Measurements from ENCODE around the gene HIPK2.

HIPK2 gene

GRCh38 chr7:139597028-139597427 lies 180.8 kb downstream of the HIPK2 start:
- ChIA-PET POLR2A (no interaction called here), CTCF (no interaction called here)
- DNase-seq (ENCODE audit: extremely low spot score) = no peak

GRCh38 chr7:139596626-139597025 lies 181.2 kb downstream of the HIPK2 start:
- CTCF ChIA-PET = no interaction called here
- TF ChIP-seq CTBP1 (IDR thresholded peaks at IDR 0.05; ENCODE audit: borderline replicate concordance) (no peak), BHLHE40 (IDR thresholded peaks at IDR 0.05; ENCODE audit: borderline replicate concordance) (no peak), PKNOX1 (IDR thresholded peaks at IDR 0.05) (no peak), ZNF384 (IDR thresholded peaks at IDR 0.05) (no peak), L3MBTL2 (conservative IDR thresholded peaks at IDR 0.05) (no peak), TARDBP (IDR thresholded peaks at IDR 0.05) (no peak), HDGF (IDR thresholded peaks at IDR 0.05; ENCODE audit: borderline replicate concordance) (no peak), SUZ12 (IDR thresholded peaks at IDR 0.05) (no peak), SP1 (IDR thresholded peaks at IDR 0.05) (no peak), ARNT (IDR thresholded peaks at IDR 0.05) (no peak), FOXK2 (IDR thresholded peaks at IDR 0.05) (no peak), FOXA1 (IDR thresholded peaks at IDR 0.05) (no peak), ELF4 (IDR thresholded peaks at IDR 0.05) (no peak), NFRKB (IDR thresholded peaks at IDR 0.05) (no peak), LEF1 (IDR thresholded peaks at IDR 0.05; ENCODE audit: borderline replicate concordance) (no peak), FOXM1 (IDR thresholded peaks at IDR 0.05; ENCODE audit: borderline replicate concordance) (no peak)

More at GRCh38 chr7:139597028-139597427, 180.8 kb downstream of the HIPK2 start:
- no peak for TF ChIP-seq HDGF (IDR thresholded peaks at IDR 0.05; ENCODE audit: borderline replicate concordance)
- no peak for TF ChIP-seq ELF4 (IDR thresholded peaks at IDR 0.05)
- TF ChIP-seq SUZ12 (IDR thresholded peaks at IDR 0.05) = no peak
- no peak for TF ChIP-seq SP1 (IDR thresholded peaks at IDR 0.05)
- no peak for TF ChIP-seq CTBP1 (IDR thresholded peaks at IDR 0.05; ENCODE audit: borderline replicate concordance)
- TF ChIP-seq NFRKB (IDR thresholded peaks at IDR 0.05) = no peak
- TF ChIP-seq ZNF384 (IDR thresholded peaks at IDR 0.05) = no peak
- TF ChIP-seq PKNOX1 (IDR thresholded peaks at IDR 0.05) = no peak
- TF ChIP-seq ARNT (IDR thresholded peaks at IDR 0.05) = no peak
- no peak for TF ChIP-seq LEF1 (IDR thresholded peaks at IDR 0.05; ENCODE audit: borderline replicate concordance)
- TF ChIP-seq BHLHE40 (IDR thresholded peaks at IDR 0.05; ENCODE audit: borderline replicate concordance) = no peak
- TF ChIP-seq TARDBP (IDR thresholded peaks at IDR 0.05) = no peak
- no peak for TF ChIP-seq FOXK2 (IDR thresholded peaks at IDR 0.05)
- no peak for TF ChIP-seq FOXA1 (IDR thresholded peaks at IDR 0.05)
- no peak for TF ChIP-seq FOXM1 (IDR thresholded peaks at IDR 0.05; ENCODE audit: borderline replicate concordance)
- TF ChIP-seq L3MBTL2 (conservative IDR thresholded peaks at IDR 0.05) = no peak

GRCh38 chr7:139595806-139596205 lies 182.0 kb downstream of the HIPK2 start:
- no peak for DNase-seq (ENCODE audit: extremely low spot score)
- TF ChIP-seq CTBP1 (IDR thresholded peaks at IDR 0.05; ENCODE audit: borderline replicate concordance) (no peak), BHLHE40 (IDR thresholded peaks at IDR 0.05; ENCODE audit: borderline replicate concordance) (no peak), ZNF384 (IDR thresholded peaks at IDR 0.05) (no peak), ELF4 (IDR thresholded peaks at IDR 0.05) (no peak), FOXK2 (IDR thresholded peaks at IDR 0.05) (no peak), LEF1 (IDR thresholded peaks at IDR 0.05; ENCODE audit: borderline replicate concordance) (no peak), FOXM1 (IDR thresholded peaks at IDR 0.05; ENCODE audit: borderline replicate concordance) (no peak), SUZ12 (IDR thresholded peaks at IDR 0.05) (no peak), HDGF (IDR thresholded peaks at IDR 0.05; ENCODE audit: borderline replicate concordance) (no peak), FOXA1 (IDR thresholded peaks at IDR 0.05) (no peak)
- POLR2A ChIA-PET = no interaction called here
- CTCF ChIA-PET = no interaction called here

More at GRCh38 chr7:139596626-139597025, 181.2 kb downstream of the HIPK2 start:
- POLR2A ChIA-PET = no interaction called here
- DNase-seq (ENCODE audit: extremely low spot score) = no peak

- ChIA-PET CTCF (interaction anchor here (0.7 kb wide), 1 partner anchor 730 kb away, joined by 3 read pairs; no protein-coding TSS in a partner anchor), POLR2A (no interaction called here)
- TF ChIP-seq TARDBP (IDR thresholded peaks at IDR 0.05) = no peak
- TF ChIP-seq FOXK2 (IDR thresholded peaks at IDR 0.05) = no peak
- no peak for TF ChIP-seq ARNT (IDR thresholded peaks at IDR 0.05)
- no peak for TF ChIP-seq FOXA1 (IDR thresholded peaks at IDR 0.05)
- TF ChIP-seq LEF1 (IDR thresholded peaks at IDR 0.05; ENCODE audit: borderline replicate concordance) = no peak
- no peak for TF ChIP-seq NFRKB (IDR thresholded peaks at IDR 0.05)
- TF ChIP-seq HDGF (IDR thresholded peaks at IDR 0.05; ENCODE audit: borderline replicate concordance) = no peak
- no peak for TF ChIP-seq PKNOX1 (IDR thresholded peaks at IDR 0.05)
- TF ChIP-seq FOXM1 (IDR thresholded peaks at IDR 0.05; ENCODE audit: borderline replicate concordance) = no peak
- TF ChIP-seq CTBP1 (IDR thresholded peaks at IDR 0.05; ENCODE audit: borderline replicate concordance) = no peak
- no peak for DNase-seq (ENCODE audit: extremely low spot score)
Measured at GRCh38 chr7:139594911-139595476, 182.8 kb downstream of the HIPK2 start.

GRCh38 chr7:139594090-139594489 lies 183.7 kb downstream of the HIPK2 start:
- ChIA-PET POLR2A (no interaction called here), CTCF (interaction anchor here (0.6 to 0.7 kb wide), 2 partner anchors 250 to 731 kb away, joined by 3 read pairs; no protein-coding TSS in a partner anchor)
- TF ChIP-seq FOXK2 (IDR thresholded peaks at IDR 0.05) = no peak
- TF ChIP-seq FOXM1 (IDR thresholded peaks at IDR 0.05; ENCODE audit: borderline replicate concordance) = no peak
- TF ChIP-seq ZNF384 (IDR thresholded peaks at IDR 0.05) = no peak
- no peak for TF ChIP-seq HDGF (IDR thresholded peaks at IDR 0.05; ENCODE audit: borderline replicate concordance)
- no peak for TF ChIP-seq CTBP1 (IDR thresholded peaks at IDR 0.05; ENCODE audit: borderline replicate concordance)
- no peak for TF ChIP-seq PKNOX1 (IDR thresholded peaks at IDR 0.05)
- TF ChIP-seq L3MBTL2 (conservative IDR thresholded peaks at IDR 0.05) = no peak
- no peak for DNase-seq (ENCODE audit: extremely low spot score)

All from HEK293T (cell line).